HG03108 (cell line): ENCODE data around the gene RNF145.
"Not testable (repeated sequence)": the region's sequence is repeated elsewhere in the genome, so short reads cannot be mapped to it uniquely, and the experiment has no call there.

Source experiments
- ATAC-seq: cut with Tn5 transposase; IDR thresholded peaks from one replicate; pipeline ENCODE4 v1.9.1; 2021; ENCODE audit warnings: moderate library complexity; ENCODE audit not compliant: unreplicated experiment

The RNF145 gene

GRCh38 chr5:159121061-159121460 is 88.3 kb downstream of the RNF145 start:
- ATAC-seq, result no peak

- no peak for ATAC-seq
Measured at GRCh38 chr5:159120446-159120845, 88.9 kb downstream of the RNF145 start.

- ATAC-seq, result not testable (repeated sequence)
Measured at GRCh38 chr5:159119842-159120241, 89.5 kb downstream of the RNF145 start.

GRCh38 chr5:159118958-159119659 is 90.2 kb downstream of the RNF145 start:
- not testable (repeated sequence) for ATAC-seq

GRCh38 chr5:159113405-159113804 is 95.9 kb downstream of the RNF145 start:
- ATAC-seq, result no peak

GRCh38 chr5:159112436-159112835 is 96.9 kb downstream of the RNF145 start:
- no peak for ATAC-seq
